22Rv1 (cell line): ENCODE measurements around the gene F5.

Experiments
- CTCF ChIP-seq: fragments of 450-650 bp; IDR thresholded peaks from 2 replicates; pipeline ENCODE4 v1.5.1; 2017; ENCODE audit warnings: mild to moderate bottlenecking
- ZFX ChIP-seq: fragments of 450-650 bp; IDR thresholded peaks from 2 replicates; pipeline ENCODE4 v1.6.1; 2017; ENCODE audit warnings: antibody characterized with exemption, borderline replicate concordance

DNA sequence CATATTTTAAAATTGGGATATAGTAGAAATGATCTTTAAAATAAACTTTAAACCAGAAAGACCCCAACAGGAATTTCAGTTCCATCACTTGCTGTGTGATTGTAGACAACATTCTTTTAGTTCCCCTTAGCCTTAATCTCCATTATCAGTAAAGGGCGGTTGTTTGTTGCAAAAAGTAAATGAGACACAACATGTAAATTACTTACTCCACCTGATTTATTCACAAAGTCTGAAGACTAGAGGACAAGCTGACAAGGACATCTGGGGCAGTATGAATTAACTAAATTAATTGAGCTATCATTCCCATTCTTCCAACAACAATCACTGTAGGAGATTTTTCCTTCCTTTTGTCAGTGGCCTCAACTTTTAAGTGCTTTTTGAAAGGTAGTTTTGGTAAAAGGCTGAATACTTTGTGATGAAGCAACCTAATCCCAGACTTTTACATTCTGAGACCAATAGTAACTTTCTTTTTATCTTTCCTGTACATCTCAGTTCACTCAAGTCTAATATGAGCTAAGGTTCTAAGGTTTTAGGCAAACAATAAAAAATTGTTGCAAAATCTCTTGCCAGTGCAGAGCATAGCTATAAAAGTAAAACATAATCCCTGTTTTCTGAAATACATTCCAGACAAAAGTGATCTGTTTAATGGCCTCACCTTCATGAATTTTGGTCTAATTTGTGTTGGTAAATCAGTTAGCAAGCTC is 106.8 kb downstream of the F5 start:
- TF ChIP-seq CTCF, result no peak
- no peak for TF ChIP-seq ZFX
